ENCODE data around the gene KLRF1.

The KLRF1 gene

DNA sequence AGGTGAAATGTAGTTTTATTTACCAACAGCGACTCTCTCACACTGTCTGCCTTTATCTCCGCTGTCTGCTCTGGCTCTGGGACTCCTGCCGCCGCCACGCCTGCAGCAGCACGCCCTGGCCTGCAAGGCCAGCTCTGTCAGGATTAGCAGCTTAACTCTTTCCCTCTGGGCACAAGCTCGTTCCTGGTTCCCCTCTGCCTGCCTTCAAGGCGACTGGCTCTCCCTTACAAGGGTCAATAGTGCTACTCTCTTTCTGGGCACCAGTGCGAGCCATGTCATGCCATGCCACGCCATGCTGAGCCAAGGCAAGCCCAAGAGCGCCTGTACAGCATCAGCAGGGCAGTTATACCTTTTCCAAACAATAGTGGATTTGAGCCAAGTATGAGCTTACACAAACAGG is 45.5 kb downstream of the KLRF1 start:
- no peak for TF ChIP-seq CTCF (IDR thresholded peaks at IDR 0.05)

DNA sequence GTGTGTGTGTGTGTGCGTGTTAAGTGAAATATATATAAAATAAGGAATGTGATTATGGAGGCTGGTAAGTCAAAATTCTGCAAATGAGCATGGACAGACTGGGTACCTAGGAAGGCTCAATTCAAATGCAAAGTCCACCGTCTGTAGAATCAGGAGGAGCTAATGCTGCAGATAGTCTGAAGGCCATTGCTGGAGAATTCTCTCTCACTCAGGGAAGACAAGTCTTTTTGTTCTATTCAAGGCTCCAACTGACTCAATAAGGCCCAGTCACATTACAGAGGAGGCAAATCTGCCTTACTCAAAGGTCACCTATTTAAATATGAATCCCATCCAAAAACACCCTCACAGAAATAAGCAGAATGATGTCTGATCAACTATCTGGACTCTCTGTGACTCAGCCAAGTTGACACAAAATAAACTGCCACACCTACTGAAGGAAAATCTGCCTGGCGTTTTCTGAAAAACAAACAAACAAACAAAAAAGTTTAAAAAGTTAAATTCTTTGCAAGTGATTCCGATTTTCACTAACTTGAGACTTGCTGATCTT is 53.3 kb downstream of the KLRF1 start:
- no peak for TF ChIP-seq CTCF (IDR thresholded peaks at IDR 0.05)

DNA sequence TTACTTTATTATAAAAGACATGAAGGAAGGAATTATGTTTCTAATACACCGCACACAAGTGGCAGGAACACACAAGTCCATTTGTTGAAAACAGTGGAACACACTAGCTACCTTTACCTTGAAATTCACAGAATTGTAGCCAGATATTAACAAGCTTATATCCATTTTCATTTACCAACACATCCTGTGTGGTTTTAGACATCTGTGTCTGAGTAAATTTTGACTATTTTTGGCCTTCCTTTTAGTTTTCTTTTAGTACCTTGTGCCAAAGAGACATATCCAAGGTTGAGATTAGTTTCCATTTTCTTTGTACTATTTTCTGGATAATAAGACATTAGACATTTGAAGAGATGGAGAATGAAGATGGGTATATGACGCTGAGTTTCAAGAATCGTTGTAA is 54.0 kb downstream of the KLRF1 start, which contains the start of gene KLRF2:
TSS of gene KLRF2 (plus strand) at position 244 of the 400 bp plus-strand sequence. CDS start at position 351, 107 bp downstream.
- no peak for TF ChIP-seq CTCF (IDR thresholded peaks at IDR 0.05)

GRCh38 chr12:9881988-9882387 is 54.7 kb downstream of the KLRF1 start:
- no peak for TF ChIP-seq CTCF (IDR thresholded peaks at IDR 0.05)

DNA sequence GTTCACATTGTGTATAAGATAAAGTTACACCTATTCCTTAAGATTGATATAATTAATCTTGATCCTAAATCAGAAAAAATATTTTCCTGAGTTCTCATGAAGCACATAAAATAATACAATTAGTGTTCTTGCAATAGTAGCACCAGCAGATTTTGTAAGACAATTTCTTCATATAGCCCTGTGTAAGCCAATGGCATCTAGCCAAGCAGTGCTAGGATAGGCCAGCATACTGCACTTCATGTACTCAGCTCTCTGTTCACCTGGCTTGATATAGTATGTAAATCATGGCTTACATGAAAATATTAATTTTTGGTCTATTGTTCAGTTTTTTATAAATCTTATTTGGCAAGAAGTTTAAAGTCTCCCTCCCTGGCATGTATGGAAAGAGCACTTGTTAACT is 55.9 kb downstream of the KLRF1 start:
- no peak for TF ChIP-seq CTCF (IDR thresholded peaks at IDR 0.05)

GRCh38 chr12:9888665-9889273 is 61.5 kb downstream of the KLRF1 start:
- TF ChIP-seq CTCF (IDR thresholded peaks at IDR 0.05): no peak

Data from LNCAP (cell line).